ENCODE results near the gene TTC4.

TTC4 gene

DNA sequence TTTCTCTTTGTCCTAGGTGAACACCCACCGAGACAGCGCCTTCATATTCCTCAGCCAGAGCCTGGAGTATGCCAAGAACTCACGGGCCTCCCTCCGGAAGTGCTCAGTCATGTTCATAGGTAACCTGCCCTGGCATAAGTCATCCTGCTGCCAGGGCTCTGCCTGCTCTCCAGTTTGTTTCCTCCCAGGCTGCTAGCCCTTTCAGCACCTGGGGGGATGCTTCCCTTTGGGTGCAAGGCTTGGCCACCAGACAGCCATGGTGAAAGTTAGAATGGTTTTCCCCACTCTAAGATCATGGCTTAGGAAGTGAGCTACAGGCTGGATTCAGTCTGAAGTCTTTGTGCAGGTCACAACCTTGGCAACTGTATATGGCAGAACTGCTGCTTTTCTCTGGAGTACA is 9.2 kb upstream of the TTC4 start:
- no peak for FAIRE-seq

GRCh38 chr1:54708385-54708784 is 7.3 kb upstream of the TTC4 start:
- FAIRE-seq = no peak

DNA sequence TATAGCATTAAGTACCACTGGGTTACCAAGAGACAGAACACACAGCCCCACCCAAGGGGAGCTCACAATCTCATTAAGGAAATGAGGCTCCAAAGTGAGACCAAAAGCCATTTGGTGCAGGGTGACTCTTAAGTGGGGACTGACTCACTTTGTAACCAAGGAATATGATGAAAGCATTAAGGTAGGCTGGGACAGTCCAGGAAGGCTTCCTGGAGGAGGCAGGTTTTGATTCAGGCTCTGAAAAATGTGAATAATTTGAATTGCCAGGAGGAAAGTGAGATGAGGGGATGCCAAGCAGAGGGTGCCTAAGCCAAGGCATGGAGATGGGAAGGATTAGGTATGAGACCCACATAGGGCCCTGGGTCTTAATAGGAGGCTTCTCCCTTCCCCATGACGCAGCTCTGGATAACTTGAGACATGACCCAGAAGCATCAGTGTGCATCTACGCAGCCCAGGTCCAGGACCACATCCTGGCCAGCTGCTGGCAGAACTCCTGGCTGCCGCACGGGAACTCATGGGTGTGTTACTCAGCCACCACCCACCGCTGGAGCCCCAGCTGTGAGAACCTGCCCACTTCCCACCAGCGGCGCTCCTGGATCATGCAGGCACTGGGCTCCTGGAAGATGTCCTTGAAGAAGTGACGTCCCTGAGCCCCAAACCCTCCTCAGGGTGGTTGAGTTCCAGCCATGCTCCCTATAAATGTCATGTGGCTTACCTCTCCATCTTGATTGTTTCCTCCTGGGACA is 5.9 kb upstream of the TTC4 start:
- FAIRE-seq = no peak

DNA sequence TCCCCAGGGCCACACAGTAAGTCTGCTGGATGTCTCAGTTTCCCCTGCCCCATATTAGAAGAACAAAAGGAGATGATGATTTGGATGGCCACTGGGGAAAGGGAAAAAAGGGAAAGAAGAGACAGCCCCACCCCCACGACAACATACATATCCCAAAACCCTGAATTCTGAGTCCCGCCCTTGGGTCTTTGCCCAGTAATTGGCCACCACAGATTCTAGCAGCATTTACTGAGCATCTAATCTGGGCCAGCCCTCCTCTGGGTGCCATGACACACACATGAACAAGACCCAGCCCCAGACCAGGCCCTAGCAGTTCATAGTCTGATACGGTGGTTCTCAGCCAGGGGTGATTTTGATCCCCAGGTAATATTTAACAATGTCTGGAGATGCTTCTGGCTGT is 5.2 kb upstream of the TTC4 start:
- no peak for FAIRE-seq

DNA sequence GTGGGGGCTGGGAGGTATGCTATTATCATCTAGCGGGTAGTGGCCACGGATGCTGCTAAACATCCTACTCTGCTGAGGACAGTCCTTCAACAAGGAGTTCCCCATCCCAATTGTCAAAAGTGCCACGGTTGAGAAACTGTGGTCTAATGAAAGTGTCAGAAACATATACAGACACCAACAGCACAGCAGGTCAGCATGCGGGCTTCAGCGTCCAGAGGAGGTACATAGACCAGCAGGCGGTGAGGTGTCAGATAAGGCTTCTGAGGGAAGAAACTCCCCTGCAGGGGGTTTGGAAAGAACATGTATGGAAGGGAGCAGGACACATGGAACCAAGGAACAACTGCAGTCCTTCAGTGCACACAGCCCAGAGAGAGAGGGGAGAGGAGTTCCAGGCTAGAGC is 4.8 kb upstream of the TTC4 start:
- FAIRE-seq = no peak

- FAIRE-seq = no peak
Measured at GRCh38 chr1:54711536-54711935, 4.1 kb upstream of the TTC4 start.

GRCh38 chr1:54714881-54715492 is 674 bp upstream of the TTC4 start:
- no peak for FAIRE-seq

GRCh38 chr1:54716299-54717047 is 812 bp downstream of the TTC4 start:
- no peak for FAIRE-seq

DNA sequence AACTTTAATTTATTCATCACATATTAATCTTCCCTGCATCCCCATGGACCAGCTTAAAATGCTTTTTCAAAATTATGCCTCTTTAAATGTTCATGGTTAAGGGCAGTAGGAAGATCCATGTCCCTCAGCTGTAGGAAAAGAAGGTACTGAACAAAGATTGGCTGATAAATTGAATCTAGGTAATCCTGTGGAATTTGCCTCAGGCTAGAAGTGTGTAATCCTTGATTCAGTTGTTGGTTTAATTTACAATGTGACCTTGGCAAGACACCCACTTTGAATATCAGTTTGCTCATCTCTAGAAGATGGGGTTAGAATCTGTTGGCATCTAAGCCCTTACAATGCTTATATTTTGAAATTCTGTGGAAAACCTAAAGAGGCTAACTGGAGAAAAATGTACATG is 6.1 kb downstream of the TTC4 start:
- no peak for FAIRE-seq

DNA sequence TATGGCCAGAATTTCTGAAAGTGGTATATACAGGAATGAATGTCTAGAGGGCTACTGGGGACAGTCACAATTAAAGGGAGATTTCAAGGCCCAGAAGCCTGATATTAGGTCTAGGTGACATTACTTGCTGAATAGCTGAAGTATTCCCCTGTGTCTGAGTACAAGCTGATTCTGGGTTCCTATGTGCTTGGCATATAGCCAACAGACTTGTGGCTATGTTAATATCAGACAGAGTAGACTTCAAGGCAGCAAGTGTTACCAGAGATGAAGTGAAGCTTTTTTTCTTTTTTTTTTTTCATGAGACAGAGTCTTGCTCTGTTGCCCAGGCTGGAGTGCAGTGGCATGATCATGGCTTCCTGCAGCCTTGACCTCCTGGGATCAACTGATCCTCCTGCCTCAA is 8.3 kb downstream of the TTC4 start:
- FAIRE-seq = no peak

DNA sequence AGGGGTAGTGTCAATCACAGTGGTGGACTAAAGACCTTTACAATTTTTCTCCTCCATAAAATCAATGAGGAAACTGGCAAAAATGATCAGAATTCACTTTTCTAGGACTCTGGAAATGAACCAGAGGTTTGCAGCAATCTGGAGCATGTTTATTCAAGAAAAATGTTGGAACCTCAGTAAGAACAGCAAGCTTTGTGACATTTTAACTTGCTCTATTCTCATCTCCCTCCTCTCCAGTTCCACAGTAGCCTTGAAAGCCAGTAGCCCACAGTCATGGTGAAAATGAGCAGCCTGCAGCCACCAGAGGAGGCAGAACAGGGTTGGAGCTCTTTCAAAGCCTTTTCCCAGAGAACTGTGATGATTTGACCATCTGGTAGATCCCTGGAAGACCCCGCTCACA is 9.1 kb downstream of the TTC4 start:
- no peak for FAIRE-seq

GRCh38 chr1:54728027-54728426 is 12.4 kb downstream of the TTC4 start:
- no peak for FAIRE-seq

- no peak for FAIRE-seq
Measured at GRCh38 chr1:54736685-54737084, 21.0 kb downstream of the TTC4 start.

GRCh38 chr1:54738244-54738643 is 22.6 kb downstream of the TTC4 start:
- FAIRE-seq = no peak

DNA sequence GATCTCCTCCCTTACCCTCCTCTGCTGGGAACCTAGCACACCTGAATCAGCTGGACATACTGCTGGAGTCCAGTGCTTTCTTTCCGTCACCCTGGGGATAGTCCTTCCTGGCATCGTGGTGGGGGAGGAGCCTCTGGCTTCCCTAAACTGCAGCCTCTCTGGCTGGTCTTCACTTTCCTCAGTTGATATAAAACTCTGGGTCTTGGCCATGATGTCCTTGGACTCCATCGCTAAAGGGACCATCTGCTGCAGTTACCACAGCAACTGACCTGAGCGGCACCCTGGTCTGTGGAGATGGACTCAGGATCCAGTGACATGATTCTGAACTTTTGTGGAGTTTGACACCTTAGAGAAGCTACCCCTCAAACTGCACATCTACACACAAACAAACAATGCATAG is 25.9 kb downstream of the TTC4 start:
- FAIRE-seq = no peak

DNA sequence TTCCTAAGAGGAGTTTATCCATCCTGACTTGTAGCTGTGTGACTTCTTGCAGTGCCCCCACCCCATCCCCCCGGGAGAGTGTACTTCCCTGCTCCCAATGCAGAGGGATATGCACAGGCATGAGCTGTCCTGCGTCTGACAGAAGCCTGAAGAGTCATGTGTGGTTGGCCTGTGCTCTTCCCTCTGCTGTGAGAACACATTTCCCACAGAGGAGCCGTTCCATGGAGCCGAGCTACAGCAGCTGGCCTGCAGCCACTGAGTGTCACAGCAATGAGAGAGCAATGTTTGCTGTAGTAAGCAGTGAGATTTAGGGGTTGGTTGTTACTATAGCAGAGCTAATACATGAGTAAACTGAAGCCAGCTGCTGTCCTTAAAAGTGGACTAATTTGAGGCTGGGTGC is 26.6 kb downstream of the TTC4 start:
- FAIRE-seq = no peak

- FAIRE-seq = no peak
Measured at GRCh38 chr1:54743416-54744226, 28.0 kb downstream of the TTC4 start.

GRCh38 chr1:54744696-54745095 is 29.0 kb downstream of the TTC4 start:
- no peak for FAIRE-seq

- no peak for FAIRE-seq
Measured at GRCh38 chr1:54745274-54745673, 29.6 kb downstream of the TTC4 start.

DNA sequence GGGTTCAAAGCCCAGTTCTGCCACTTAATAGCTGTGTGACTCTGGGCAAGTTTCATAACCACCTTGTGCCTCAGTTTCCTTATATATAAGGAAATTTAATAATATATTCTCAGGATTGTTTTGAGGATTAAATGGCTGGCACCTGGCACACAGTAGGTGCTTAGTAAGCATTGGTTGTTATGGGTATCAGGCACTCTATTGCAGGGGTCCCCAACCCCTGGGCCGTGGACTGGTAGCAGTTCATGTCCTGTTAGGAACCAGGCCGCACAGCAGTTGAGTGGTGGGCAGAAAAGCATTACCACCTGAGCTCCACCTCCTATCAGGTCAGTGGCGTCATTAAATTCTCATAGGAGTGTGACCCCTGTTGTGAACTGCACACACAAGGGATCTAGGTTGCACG is 30.2 kb downstream of the TTC4 start:
- FAIRE-seq = no peak

DNA sequence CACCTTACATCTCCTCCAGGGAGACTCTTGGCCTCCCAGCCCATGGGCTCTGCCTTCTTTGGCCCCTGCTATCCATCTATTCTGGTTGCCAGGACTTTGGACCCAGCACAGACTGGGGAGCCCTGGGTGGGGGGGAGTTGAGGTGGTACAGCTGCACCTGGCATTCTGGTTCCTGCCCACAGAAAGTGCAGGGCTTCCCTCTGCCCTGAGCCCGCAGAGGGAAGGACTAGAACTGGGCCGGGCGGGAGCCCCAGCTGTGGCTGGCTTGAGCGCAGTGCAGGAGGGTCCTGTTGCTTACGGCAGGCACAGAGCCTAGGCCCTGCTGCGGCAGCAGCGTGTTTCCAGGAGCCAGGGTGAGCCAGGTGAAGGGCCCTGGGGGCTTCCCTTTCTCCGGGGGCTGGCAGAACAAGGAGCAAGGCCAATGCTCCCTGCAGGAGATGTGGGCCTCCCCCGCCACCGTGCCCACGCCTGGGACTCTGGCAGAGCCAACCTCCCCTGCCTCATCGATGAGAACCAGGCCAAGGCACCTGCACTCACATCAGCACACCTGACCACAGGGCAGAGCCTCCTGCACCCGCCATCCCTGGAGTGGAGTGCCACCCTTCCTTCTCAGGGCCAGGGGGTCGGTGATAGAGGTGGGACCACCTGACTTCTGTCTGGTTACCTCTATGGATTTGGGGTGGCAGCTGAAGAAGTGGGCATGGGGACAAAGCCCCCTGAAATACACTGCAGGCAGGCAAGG is 32.6 kb downstream of the TTC4 start:
- FAIRE-seq = no peak

DNA sequence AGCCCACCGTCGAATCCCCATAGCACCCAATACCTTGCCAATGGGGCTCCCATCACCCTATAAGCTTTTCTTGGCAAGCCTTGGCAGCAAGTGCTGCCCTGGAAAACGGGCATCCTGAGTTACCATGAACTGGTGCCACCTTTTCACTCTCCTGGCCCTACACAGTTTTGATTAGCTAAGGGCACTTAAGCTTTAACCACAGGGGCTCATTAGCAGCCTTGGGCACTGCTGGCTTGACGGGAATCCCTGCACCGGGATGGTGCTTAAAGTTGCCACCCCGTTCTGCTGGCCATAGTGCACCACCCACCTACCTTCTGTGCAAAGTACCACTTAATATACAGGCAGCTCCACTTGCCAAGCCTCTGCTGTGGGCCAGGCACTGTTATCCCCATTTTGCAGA is 34.9 kb downstream of the TTC4 start:
- no peak for FAIRE-seq

DNA sequence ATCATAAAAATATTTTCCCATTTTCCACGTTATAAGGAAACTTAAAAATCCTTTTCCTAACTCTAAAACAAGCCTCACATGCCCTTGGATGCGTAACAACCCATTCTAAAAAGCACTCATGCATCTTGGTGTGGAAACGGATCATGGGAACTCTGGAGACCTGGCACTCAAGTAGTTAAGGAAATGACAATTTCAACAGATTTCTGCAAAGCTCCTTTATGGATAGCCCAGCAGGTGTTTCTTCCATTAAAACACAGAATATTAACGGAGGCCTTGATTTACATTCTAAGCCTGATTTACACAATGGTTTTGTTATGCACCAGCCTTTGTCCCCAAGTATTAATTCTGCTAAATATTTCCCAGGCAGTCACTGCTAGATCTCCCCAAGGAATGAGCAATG is 35.8 kb downstream of the TTC4 start:
- no peak for FAIRE-seq

Measured in TTC549 (cell line).